CD8-positive, alpha-beta memory T cell (primary cell): Measurements from ENCODE around the gene AKAP8L. TPM values are rescaled to one million over a fixed set of nuclear protein-coding genes. Genes with fewer than 3 reads are reported as not detected.
"Not testable (repeated sequence)": the region's sequence is repeated elsewhere in the genome, so short reads cannot be mapped to it uniquely, and the experiment has no call there.

Source experiments
- CTCF ChIA-PET: fragments of 350-600 bp; sonication (Branson Sonifier 250); formaldehyde crosslinking; loops from one replicate; lab custom pipeline; 2021; ENCODE audit warnings: antibody characterized with exemption; lab: Charles Lee
- POLR2A ChIA-PET: fragments of 350-600 bp; sonication (Branson Sonifier 250); formaldehyde crosslinking; loops from one replicate; lab custom pipeline; 2021; ENCODE audit warnings: antibody characterized with exemption; lab: Charles Lee
- DNase-seq, 5 donors: peaks; one replicate each; pipeline versions ENCODE4 v3.0.0 to v3.0.0-alpha.2; 2020 to 2022; ENCODE audit warnings: mixed read lengths in 1 of 5
- H3K27ac ChIP-seq: one replicate; pipeline ENCODE4 v1.7.0; 2013; ENCODE audit warnings: low read depth, mild to moderate bottlenecking, low read length, moderate library complexity
- H3K27me3 ChIP-seq: 2 replicates; pipeline ENCODE4 v1.7.0; 2013; ENCODE audit warnings: low read length, mild to moderate bottlenecking; ENCODE audit not compliant: insufficient read depth, poor library complexity, severe bottlenecking
- H3K36me3 ChIP-seq: 2 replicates; pipeline ENCODE4 v1.7.0; 2013; ENCODE audit warnings: mild to moderate bottlenecking, low read length, moderate library complexity; ENCODE audit not compliant: insufficient read depth
- H3K4me1 ChIP-seq: 2 replicates; pipeline ENCODE4 v1.7.0; 2013; ENCODE audit warnings: mild to moderate bottlenecking, low read length, moderate library complexity; ENCODE audit not compliant: insufficient read depth
- H3K4me3 ChIP-seq: 2 replicates; pipeline ENCODE4 v1.7.0; 2013; ENCODE audit warnings: mild to moderate bottlenecking, low read length
- H3K9me3 ChIP-seq: 2 replicates; pipeline ENCODE4 v1.7.0; 2013; ENCODE audit warnings: mild to moderate bottlenecking, low read length
- H3K27ac Mint-ChIP-seq, 8 donors: one replicate each; pipeline ENCODE4 v1.8.0; 2020 to 2021; ENCODE audit warnings: mixed read lengths in 8 of 8, mild to moderate bottlenecking in 6 of 8, inconsistent platforms in 3 of 8, moderate library complexity in 3 of 8
- H3K27me3 Mint-ChIP-seq, 2 donors: one replicate each; pipeline ENCODE4 v1.8.0; 2020 to 2021; ENCODE audit warnings: mixed read lengths in 2 of 2, mild to moderate bottlenecking in 1 of 2, moderate library complexity in 1 of 2
- H3K36me3 Mint-ChIP-seq, 3 donors: one replicate each; pipeline ENCODE4 v1.8.0; 2020 to 2021; ENCODE audit warnings: mixed read lengths in 3 of 3, inconsistent platforms in 1 of 3, mild to moderate bottlenecking in 1 of 3
- H3K4me1 Mint-ChIP-seq, 3 donors: one replicate each; pipeline ENCODE4 v1.8.0; 2020 to 2021; ENCODE audit warnings: mixed read lengths in 3 of 3, inconsistent platforms in 1 of 3, mild to moderate bottlenecking in 1 of 3
- H3K4me3 Mint-ChIP-seq, 7 donors: one replicate each; pipeline ENCODE4 v1.8.0; 2020 to 2021; ENCODE audit warnings: mixed read lengths in 7 of 7, mild to moderate bottlenecking in 6 of 7, moderate library complexity in 4 of 7, inconsistent platforms in 2 of 7
- H3K9me3 Mint-ChIP-seq, 5 donors: one replicate each; pipeline ENCODE4 v1.8.0; 2020 to 2022; ENCODE audit warnings: mixed read lengths in 5 of 5, mild to moderate bottlenecking in 3 of 5, moderate library complexity in 2 of 5, inconsistent platforms in 1 of 5
- polyA plus RNA-seq: library from polyadenylated mRNA; unstranded; fragments of 300-500 nt; fragmentation: Illumina TruSeq; gene quantifications from one replicate; pipeline ENCODE4 v1.2.3, GENCODE V29; 2021
- total RNA-seq, 2 experiments: library from RNA; stranded (reverse); gene quantifications; one replicate each; pipeline ENCODE4 v1.2.3, GENCODE V29; 2021

Gene AKAP8L
- total and polyA plus RNA-seq, 3 experiments from 2014 or later = 69.8 to 74.9 (median 74.5) TPM

GRCh38 chr19:15397236-15397635, 21.6 kb downstream of the AKAP8L start:
- H3K4me3 Mint-ChIP-seq = no peak overlapping the region
- CTCF ChIA-PET = interaction anchor here (1.2 kb wide), 1 partner anchor 22 kb away, joined by 4 read pairs; the partner anchor contains the start of gene AKAP8L
- H3K27me3 Mint-ChIP-seq = no peaks in the 10 kb centered on the region
- Histone ChIP-seq H3K9me3 (no peaks in the 10 kb centered on the region), H3K4me1 (no peaks in the 10 kb centered on the region), H3K27ac (no peak overlapping the region), H3K36me3 (peaks cover 35% of the 10 kb centered on the region), H3K27me3 (no peaks in the 10 kb centered on the region), H3K4me3 (no peak overlapping the region)
- H3K4me1 Mint-ChIP-seq = peaks cover 3 to 11% (median 8%) of the 10 kb centered on the region in 3 donors
- peaks cover 0 to 84% (median 12%) of the 10 kb centered on the region in 3 donors for H3K36me3 Mint-ChIP-seq
- peak overlapping the region in 2 of 8 donors; percentile 20 to 55 for H3K27ac Mint-ChIP-seq
- no peak for DNase-seq
- POLR2A ChIA-PET = no interaction called here
- H3K9me3 Mint-ChIP-seq = no peaks in the 10 kb centered on the region

- POLR2A ChIA-PET = no interaction called here
- Mint-ChIP-seq H3K4me1 (peaks cover 3 to 11% (median 8%) of the 10 kb centered on the region in 3 donors), H3K27me3 (no peaks in the 10 kb centered on the region), H3K9me3 (no peaks in the 10 kb centered on the region), H3K36me3 (peaks cover 0 to 82% (median 12%) of the 10 kb centered on the region in 3 donors), H3K4me3 (no peak overlapping the region), H3K27ac (peak overlapping the region in 4 of 8 donors; percentile 29 to 83 (median 46))
- no peaks in the 10 kb centered on the region for H3K4me1 ChIP-seq
- no peak for DNase-seq
- no peak overlapping the region for H3K27ac ChIP-seq
- CTCF ChIA-PET = no interaction called here
- no peaks in the 10 kb centered on the region for H3K9me3 ChIP-seq
- H3K27me3 ChIP-seq = no peaks in the 10 kb centered on the region
- H3K4me3 ChIP-seq = no peak overlapping the region
- peaks cover 35% of the 10 kb centered on the region for H3K36me3 ChIP-seq
These were observed 22.4 kb downstream of the AKAP8L start for GRCh38 chr19:15396436-15396835.

- H3K9me3 Mint-ChIP-seq, H3K27me3 Mint-ChIP-seq, DNase-seq, H3K27me3 ChIP-seq, CTCF ChIA-PET, H3K4me3 Mint-ChIP-seq, H3K4me1 ChIP-seq, H3K27ac Mint-ChIP-seq, POLR2A ChIA-PET, H3K4me3 ChIP-seq, H3K9me3 ChIP-seq, H3K27ac ChIP-seq: not testable (repeated sequence)
- Mint-ChIP-seq H3K4me1 (peaks cover 9 to 17% (median 13%) of the 10 kb centered on the region in 3 donors), H3K36me3 (peaks cover 0 to 78% (median 16%) of the 10 kb centered on the region in 3 donors)
- peaks cover 35% of the 10 kb centered on the region for H3K36me3 ChIP-seq
These were observed 23.5 kb downstream of the AKAP8L start for GRCh38 chr19:15395251-15395650.

DNA sequence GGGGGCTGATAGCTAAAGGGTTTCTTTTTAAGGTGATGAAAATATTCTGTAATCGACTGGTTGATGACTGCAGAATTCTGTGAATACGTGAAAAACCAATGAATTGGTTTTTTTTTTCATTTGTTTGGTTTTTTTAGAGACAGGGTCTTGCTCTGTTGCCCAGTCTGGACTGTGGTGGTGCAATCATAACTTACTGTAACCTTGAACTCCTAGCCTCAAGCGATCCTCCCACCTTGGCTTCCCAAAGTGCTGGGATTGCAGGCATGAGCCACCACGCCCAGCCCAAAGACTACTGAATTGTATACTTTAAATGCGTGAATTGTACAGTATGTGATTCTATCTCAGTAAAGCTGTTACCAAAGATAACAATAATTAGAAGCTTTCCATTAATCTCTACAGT, 24.4 kb downstream of the AKAP8L start:
- Histone ChIP-seq H3K9me3 (no peaks in the 10 kb centered on the region), H3K4me1 (no peaks in the 10 kb centered on the region), H3K27ac (no peak overlapping the region), H3K27me3 (no peaks in the 10 kb centered on the region), H3K36me3 (peaks cover 33% of the 10 kb centered on the region), H3K4me3 (no peak overlapping the region)
- POLR2A ChIA-PET = no interaction called here
- Mint-ChIP-seq H3K9me3 (no peaks in the 10 kb centered on the region), H3K4me3 (no peak overlapping the region), H3K36me3 (peaks cover 0 to 74% (median 17%) of the 10 kb centered on the region in 3 donors), H3K4me1 (peaks cover 9 to 17% (median 13%) of the 10 kb centered on the region in 3 donors), H3K27ac (peak overlapping the region in 2 of 8 donors; percentile 5 to 89), H3K27me3 (peaks cover 0 to 2% of the 10 kb centered on the region in 2 donors)
- DNase-seq = no peak
- CTCF ChIA-PET = interaction anchor here (1.0 kb wide), 1 partner anchor 13 kb away, joined by 3 read pairs; no protein-coding TSS in a partner anchor

DNA sequence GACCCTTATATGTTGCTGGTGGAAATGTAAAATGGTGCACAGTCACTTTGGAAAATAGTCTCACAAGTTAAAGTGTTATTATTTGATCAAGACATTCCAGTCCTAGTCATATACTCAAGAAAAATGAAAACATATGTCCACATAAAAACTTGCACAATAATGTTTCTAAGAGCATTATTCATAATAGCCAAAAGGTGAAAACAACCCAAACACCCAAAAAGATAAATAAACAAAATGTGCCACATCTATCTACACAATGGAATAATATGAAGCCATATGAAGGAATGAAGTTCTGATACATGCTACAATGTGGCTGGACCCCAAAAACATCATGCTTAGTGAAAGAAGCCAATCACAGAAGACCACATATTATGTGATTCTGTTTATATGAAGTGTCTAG, 24.8 kb downstream of the AKAP8L start:
- POLR2A ChIA-PET = interaction anchor here (0.6 kb wide), 1 partner anchor 28 kb away, joined by 4 read pairs; no protein-coding TSS in a partner anchor

DNA sequence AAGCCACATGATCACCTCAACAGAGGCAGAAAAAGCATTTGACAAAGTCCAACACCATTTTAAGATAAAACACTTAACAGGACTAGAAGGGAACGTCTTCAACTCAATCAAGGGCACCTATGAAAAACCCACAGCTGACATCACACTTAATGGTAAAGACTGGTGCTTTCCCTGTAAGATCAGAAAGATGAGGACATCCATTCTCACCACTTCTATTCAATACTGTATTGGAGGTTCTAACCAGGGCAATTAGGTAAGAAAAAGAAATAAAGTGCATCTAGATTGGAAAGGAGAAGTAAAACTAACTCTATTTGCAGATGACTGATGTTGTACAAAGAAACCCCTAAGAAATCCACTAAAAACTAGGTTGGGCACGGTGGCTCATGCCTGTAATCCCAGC, 28.0 kb downstream of the AKAP8L start:
- Mint-ChIP-seq H3K27me3 (peaks cover 0 to 2% of the 10 kb centered on the region in 2 donors), H3K4me3 (no peak overlapping the region), H3K4me1 (peaks cover 6 to 13% (median 12%) of the 10 kb centered on the region in 3 donors), H3K36me3 (peaks cover 0 to 65% (median 7%) of the 10 kb centered on the region in 3 donors), H3K27ac (peak overlapping the region in 4 of 8 donors; percentile 1 to 40 (median 8)), H3K9me3 (no peaks in the 10 kb centered on the region)
- no peaks in the 10 kb centered on the region for H3K9me3 ChIP-seq
- no peaks in the 10 kb centered on the region for H3K27me3 ChIP-seq
- DNase-seq = no peak
- H3K4me1 ChIP-seq = no peaks in the 10 kb centered on the region
- H3K4me3 ChIP-seq = no peak overlapping the region
- H3K27ac ChIP-seq = no peak overlapping the region
- ChIA-PET CTCF (no interaction called here), POLR2A (no interaction called here)
- H3K36me3 ChIP-seq = peaks cover 4% of the 10 kb centered on the region

More for the DNA sequence above, 24.8 kb downstream of the AKAP8L start:
- Histone ChIP-seq H3K4me1 (no peaks in the 10 kb centered on the region), H3K9me3 (no peaks in the 10 kb centered on the region), H3K27ac (no peak overlapping the region), H3K27me3 (no peaks in the 10 kb centered on the region), H3K36me3 (peaks cover 28% of the 10 kb centered on the region), H3K4me3 (no peak overlapping the region)
- Mint-ChIP-seq H3K36me3 (peaks cover 0 to 73% (median 17%) of the 10 kb centered on the region in 3 donors), H3K9me3 (no peaks in the 10 kb centered on the region), H3K27me3 (peaks cover 0 to 2% of the 10 kb centered on the region in 2 donors), H3K4me1 (peaks cover 9 to 17% (median 13%) of the 10 kb centered on the region in 3 donors), H3K4me3 (no peak overlapping the region), H3K27ac (peak overlapping the region in 2 of 8 donors; percentile 5 to 89)
- DNase-seq = no peak
- CTCF ChIA-PET = interaction anchor here (1.0 kb wide), 1 partner anchor 13 kb away, joined by 3 read pairs; no protein-coding TSS in a partner anchor

DNA sequence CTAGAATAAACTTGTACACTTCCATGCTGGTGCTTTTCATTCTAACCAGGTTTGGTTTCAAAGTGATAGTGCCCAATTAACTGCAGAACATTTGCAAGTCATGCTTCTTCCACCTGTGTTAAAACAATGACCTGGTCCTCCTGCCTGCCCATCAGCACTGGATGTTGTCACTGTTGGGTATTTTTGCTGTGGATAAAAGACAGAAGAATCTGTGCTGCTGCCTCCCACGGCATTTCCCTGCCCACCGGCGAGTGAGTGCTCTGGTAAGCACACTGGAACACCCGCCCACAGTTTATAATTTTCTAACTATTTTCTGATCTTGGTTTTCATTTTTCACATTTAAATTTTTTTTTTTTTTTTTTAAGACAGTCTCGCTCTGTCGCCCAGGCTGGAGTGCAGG, 36.9 kb downstream of the AKAP8L start:
- DNase-seq = no peak
- Histone ChIP-seq H3K4me3 (no peak overlapping the region), H3K27me3 (no peaks in the 10 kb centered on the region), H3K4me1 (peaks cover 21% of the 10 kb centered on the region), H3K9me3 (no peaks in the 10 kb centered on the region), H3K36me3 (no peaks in the 10 kb centered on the region), H3K27ac (no peak overlapping the region)
- peaks cover 0 to 23% (median 0%) of the 10 kb centered on the region in 3 donors for H3K36me3 Mint-ChIP-seq
- POLR2A ChIA-PET = interaction anchor here (0.7 to 1.8 kb wide), 2 partner anchors 37 to 73 kb away, joined by 4 to 7 read pairs; partner anchors contain the start of gene AKAP8L
- H3K4me3 Mint-ChIP-seq = peak overlapping the region in 4 of 7 donors; percentile 36 to 100 (median 73)
- H3K9me3 Mint-ChIP-seq = no peaks in the 10 kb centered on the region
- CTCF ChIA-PET = no interaction called here
- peak overlapping the region in 5 of 8 donors; percentile 5 to 86 (median 51) for H3K27ac Mint-ChIP-seq
- peaks cover 0 to 1% of the 10 kb centered on the region in 2 donors for H3K27me3 Mint-ChIP-seq
- peaks cover 22 to 31% (median 29%) of the 10 kb centered on the region in 3 donors for H3K4me1 Mint-ChIP-seq

GRCh38 chr19:15381429-15381828, 37.4 kb downstream of the AKAP8L start:
- DNase-seq = no peak
- Histone ChIP-seq H3K27me3 (no peaks in the 10 kb centered on the region), H3K36me3 (no peaks in the 10 kb centered on the region), H3K4me1 (peaks cover 25% of the 10 kb centered on the region), H3K27ac (no peak overlapping the region), H3K4me3 (no peak overlapping the region), H3K9me3 (no peaks in the 10 kb centered on the region)
- Mint-ChIP-seq H3K4me1 (peaks cover 26 to 36% (median 34%) of the 10 kb centered on the region in 3 donors), H3K36me3 (peaks cover 0 to 23% (median 0%) of the 10 kb centered on the region in 3 donors), H3K27me3 (peaks cover 0 to 1% of the 10 kb centered on the region in 2 donors), H3K9me3 (no peaks in the 10 kb centered on the region), H3K27ac (peak overlapping the region; percentile 4 to 93 (median 66)), H3K4me3 (peak overlapping the region in 6 of 7 donors; percentile 36 to 100 (median 95))
- CTCF ChIA-PET = no interaction called here
- POLR2A ChIA-PET = no interaction called here
